HEK293T (cell line): ENCODE results near the gene EMB.
"Not testable (repeated sequence)": the region's sequence is repeated elsewhere in the genome, so short reads cannot be mapped to it uniquely, and the experiment has no call there.

Source experiments
- CTCF ChIA-PET: fragments of 350-600 bp; formaldehyde crosslinking; extraction: SDS; loops from one replicate; lab custom pipeline; 2021; ENCODE audit warnings: antibody characterized with exemption, inconsistent platforms; lab: Yijun Ruan, JAX
- POLR2A ChIA-PET: fragments of 350-600 bp; formaldehyde crosslinking; extraction: SDS; loops from one replicate; lab custom pipeline; 2020; ENCODE audit warnings: antibody characterized with exemption, inconsistent platforms; lab: Yijun Ruan, JAX
- DNase-seq: peaks from one replicate; pipeline ENCODE4 v3.0.0; 2012; ENCODE audit warnings: mixed read lengths; ENCODE audit errors: extremely low spot score
- ARNT ChIP-seq: fragments of 450-650 bp; IDR thresholded peaks from 2 replicates; pipeline ENCODE4 v1.6.1; 2017; ENCODE audit warnings: mild to moderate bottlenecking
- BHLHE40 ChIP-seq: fragments of 450-650 bp; IDR thresholded peaks from 2 replicates; pipeline ENCODE4 v1.6.1; 2016; ENCODE audit warnings: mild to moderate bottlenecking, moderate library complexity, borderline replicate concordance
- CTBP1 ChIP-seq: fragments of 450-650 bp; IDR thresholded peaks from 2 replicates; pipeline ENCODE4 v1.6.1; 2016; ENCODE audit warnings: borderline replicate concordance
- ELF4 ChIP-seq: fragments of 450-650 bp; IDR thresholded peaks from 2 replicates; pipeline ENCODE4 v1.6.1; 2017; ENCODE audit warnings: antibody characterized with exemption
- FOXA1 ChIP-seq: fragments of 450-650 bp; IDR thresholded peaks from 2 replicates; pipeline ENCODE4 v1.6.1; 2016; ENCODE audit warnings: mild to moderate bottlenecking
- FOXK2 ChIP-seq: fragments of 450-650 bp; IDR thresholded peaks from 2 replicates; pipeline ENCODE4 v1.6.1; 2016; ENCODE audit warnings: mild to moderate bottlenecking
- FOXM1 ChIP-seq: fragments of 450-650 bp; IDR thresholded peaks from 2 replicates; pipeline ENCODE4 v1.6.1; 2017; ENCODE audit warnings: mild to moderate bottlenecking, borderline replicate concordance
- HDGF ChIP-seq: fragments of 450-650 bp; IDR thresholded peaks from 2 replicates; pipeline ENCODE4 v1.6.1; 2017; ENCODE audit warnings: antibody characterized with exemption, borderline replicate concordance
- L3MBTL2 ChIP-seq: fragments of 450-650 bp; conservative IDR thresholded peaks from 2 replicates; pipeline ENCODE4 v1.6.1; 2016; ENCODE audit warnings: mild to moderate bottlenecking
- LEF1 ChIP-seq: fragments of 450-650 bp; IDR thresholded peaks from 2 replicates; pipeline ENCODE4 v1.6.1; 2017; ENCODE audit warnings: mild to moderate bottlenecking, borderline replicate concordance
- NFRKB ChIP-seq: fragments of 450-650 bp; IDR thresholded peaks from 2 replicates; pipeline ENCODE4 v1.6.1; 2016; ENCODE audit warnings: mild to moderate bottlenecking, moderate library complexity
- SP1 ChIP-seq: fragments of 450-650 bp; IDR thresholded peaks from 2 replicates; pipeline ENCODE4 v1.6.1; 2017
- SUZ12 ChIP-seq: fragments of 450-650 bp; IDR thresholded peaks from 2 replicates; pipeline ENCODE4 v1.6.1; 2016; ENCODE audit warnings: mild to moderate bottlenecking
- TARDBP ChIP-seq: fragments of 450-650 bp; IDR thresholded peaks from 2 replicates; pipeline ENCODE4 v1.6.1; 2016
- ZNF384 ChIP-seq: fragments of 450-650 bp; IDR thresholded peaks from 2 replicates; pipeline ENCODE4 v1.6.1; 2016
- TF ChIP-seq, protein P1 (sequence below): fragments of 450-650 bp; IDR thresholded peaks from 2 replicates; pipeline ENCODE4 v1.6.1; 2016

EMB gene

DNA sequence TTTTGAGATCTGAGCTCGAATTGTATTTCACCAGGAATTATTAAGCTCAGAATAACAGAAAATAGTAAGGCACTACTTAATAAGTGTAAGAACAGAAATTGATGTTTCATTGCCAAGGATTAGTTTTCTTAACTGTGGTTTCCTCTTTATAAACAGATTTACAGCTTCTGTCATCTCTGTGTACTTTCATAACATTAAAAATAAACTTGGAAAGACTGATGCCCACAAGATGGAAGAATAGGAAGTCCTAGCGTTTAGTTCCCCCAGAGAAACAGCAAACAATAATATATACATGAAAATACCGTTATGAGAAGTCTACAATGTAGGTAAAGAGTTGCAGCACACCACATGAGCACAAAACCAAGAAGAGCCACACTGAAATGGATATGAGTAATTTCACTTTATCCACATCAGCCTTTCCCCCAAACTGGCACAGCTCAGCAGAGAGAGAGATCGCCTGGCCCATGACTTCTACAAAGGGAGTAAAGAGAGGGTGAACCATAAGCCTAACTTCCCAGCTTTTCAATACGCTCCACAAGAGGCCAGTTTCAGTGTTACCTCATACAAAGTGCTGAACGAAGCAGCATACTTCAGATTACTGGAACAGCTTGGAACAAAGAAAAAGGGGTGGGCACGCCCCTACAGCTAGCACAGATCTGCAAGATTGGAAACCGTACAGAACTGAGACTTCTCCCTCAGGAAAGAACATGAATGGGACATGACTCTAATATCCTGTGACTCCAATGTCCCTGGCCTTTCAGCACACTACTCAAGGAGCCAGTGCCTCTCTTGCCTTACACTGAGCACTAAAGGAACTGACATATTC is 75.4 kb downstream of the EMB start:
- ChIA-PET POLR2A (no interaction called here), CTCF (no interaction called here)
- TF ChIP-seq SUZ12 = no peak
- TF ChIP-seq, protein P1, sequence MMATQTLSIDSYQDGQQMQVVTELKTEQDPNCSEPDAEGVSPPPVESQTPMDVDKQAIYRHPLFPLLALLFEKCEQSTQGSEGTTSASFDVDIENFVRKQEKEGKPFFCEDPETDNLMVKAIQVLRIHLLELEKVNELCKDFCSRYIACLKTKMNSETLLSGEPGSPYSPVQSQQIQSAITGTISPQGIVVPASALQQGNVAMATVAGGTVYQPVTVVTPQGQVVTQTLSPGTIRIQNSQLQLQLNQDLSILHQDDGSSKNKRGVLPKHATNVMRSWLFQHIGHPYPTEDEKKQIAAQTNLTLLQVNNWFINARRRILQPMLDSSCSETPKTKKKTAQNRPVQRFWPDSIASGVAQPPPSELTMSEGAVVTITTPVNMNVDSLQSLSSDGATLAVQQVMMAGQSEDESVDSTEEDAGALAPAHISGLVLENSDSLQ = no peak
- no peak for TF ChIP-seq NFRKB
- TF ChIP-seq LEF1 = no peak
- no peak for TF ChIP-seq TARDBP
- no peak for TF ChIP-seq CTBP1
- no peak for TF ChIP-seq FOXM1
- no peak for TF ChIP-seq ZNF384
- TF ChIP-seq BHLHE40 = no peak
- TF ChIP-seq SP1 = no peak
- no peak for TF ChIP-seq ELF4
- DNase-seq = no peak

DNA sequence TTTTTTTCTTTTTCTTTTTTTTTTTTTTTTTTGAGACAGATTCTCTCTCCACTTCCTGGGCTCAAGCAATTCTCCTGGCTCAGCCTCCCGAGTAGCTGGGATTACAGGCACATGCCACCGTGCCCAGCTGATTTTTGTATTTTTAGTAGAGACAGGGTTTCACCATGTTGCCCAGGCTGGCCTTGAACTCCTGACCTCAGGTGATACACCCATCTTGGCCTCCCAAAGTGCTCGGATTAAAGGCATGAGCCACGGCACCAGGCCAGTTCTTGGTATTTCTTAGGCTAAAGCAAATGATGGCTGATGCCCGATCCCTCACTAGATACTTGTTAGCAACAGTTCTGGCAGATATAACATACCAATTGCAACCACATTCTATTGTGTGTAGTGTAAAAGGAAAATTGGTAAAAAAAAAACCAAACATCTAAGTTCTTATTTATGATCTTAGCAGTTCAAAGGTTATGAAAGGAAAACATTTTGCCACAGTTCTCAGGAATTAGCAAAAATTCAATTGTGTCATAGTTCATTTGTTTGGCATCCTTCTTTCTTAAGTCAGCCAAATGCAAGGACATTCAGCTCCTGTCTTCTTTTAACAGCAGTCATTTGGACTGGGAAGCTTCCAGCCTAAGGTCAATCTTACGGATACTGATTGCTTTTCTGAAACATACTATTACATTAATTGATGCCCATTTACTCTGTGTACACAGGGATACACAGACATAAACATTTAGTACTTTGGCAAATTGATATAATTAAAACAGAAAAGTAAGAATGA is 76.4 kb downstream of the EMB start:
- CTCF ChIA-PET, POLR2A ChIA-PET, DNase-seq: not testable (repeated sequence)

DNA sequence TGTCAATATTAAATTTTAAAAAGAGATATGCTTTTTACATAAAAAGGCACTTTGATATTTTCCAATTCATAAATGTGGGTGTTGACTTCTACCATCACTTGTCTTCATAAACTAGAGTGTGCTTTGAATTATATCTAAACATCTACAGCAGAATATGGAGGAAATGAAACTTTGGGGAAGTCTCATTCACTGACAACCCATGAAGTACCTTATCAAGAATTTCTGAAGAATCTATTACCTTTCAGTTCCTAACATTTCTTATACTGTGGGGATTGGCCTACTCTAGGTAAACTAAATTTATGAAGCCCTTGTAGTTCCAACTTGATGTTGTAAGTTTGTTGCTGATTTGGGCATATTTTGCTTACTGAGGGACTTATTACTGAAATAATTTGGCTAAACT is 81.9 kb downstream of the EMB start:
- POLR2A ChIA-PET = no interaction called here
- no peak for DNase-seq
- TF ChIP-seq ZNF384 (no peak), SP1 (no peak), ARNT (no peak), ELF4 (no peak), TARDBP (no peak), FOXA1 (no peak), LEF1 (no peak), L3MBTL2 (no peak), FOXM1 (no peak), SUZ12 (no peak), NFRKB (no peak), HDGF (no peak), FOXK2 (no peak), BHLHE40 (no peak), CTBP1 (no peak)
- TF ChIP-seq, protein P1 = no peak
- CTCF ChIA-PET = no interaction called here

DNA sequence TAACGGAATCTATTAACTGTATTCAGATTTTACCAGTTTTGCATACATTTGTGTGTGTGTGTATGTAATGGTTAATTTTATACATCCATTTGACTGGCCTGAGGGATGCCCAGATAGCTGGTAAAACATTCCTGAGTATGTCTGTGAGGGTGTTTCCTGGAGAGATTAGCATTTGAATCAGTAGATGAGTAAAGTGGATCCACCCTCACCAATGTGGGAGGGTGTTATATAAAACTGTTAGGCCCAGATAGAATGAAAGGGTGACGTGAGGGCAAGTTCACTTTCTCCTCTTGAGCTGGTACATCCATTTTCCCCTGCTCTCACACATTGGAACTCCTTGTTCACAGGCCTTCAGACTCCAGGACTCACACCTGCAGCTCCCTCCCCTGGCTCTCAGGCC is 88.7 kb downstream of the EMB start:
- ChIA-PET CTCF (no interaction called here), POLR2A (no interaction called here)
- TF ChIP-seq LEF1 (no peak), HDGF (no peak), CTBP1 (no peak), L3MBTL2 (no peak), NFRKB (no peak), TARDBP (no peak), FOXA1 (no peak), ZNF384 (no peak), BHLHE40 (no peak), ELF4 (no peak), SUZ12 (no peak), ARNT (no peak), SP1 (no peak), FOXM1 (no peak)
- TF ChIP-seq, protein P1 = no peak
- no peak for DNase-seq
